HG02571 (cell line): ENCODE measurements around the gene C11orf58.

Experiments
- ATAC-seq: cut with Tn5 transposase; IDR thresholded peaks from one replicate; pipeline ENCODE4 v1.9.1; 2021; ENCODE audit warnings: mild to moderate bottlenecking, moderate library complexity; ENCODE audit not compliant: unreplicated experiment

The C11orf58 gene

GRCh38 chr11:16801288-16801980, 63.0 kb downstream of the C11orf58 start:
- no peak for ATAC-seq

- ATAC-seq, result no peak
Measured at GRCh38 chr11:16804104-16804947, 65.9 kb downstream of the C11orf58 start.

GRCh38 chr11:16805938-16806337, 67.5 kb downstream of the C11orf58 start:
- no peak for ATAC-seq

GRCh38 chr11:16806791-16807190, 68.3 kb downstream of the C11orf58 start:
- no peak for ATAC-seq

GRCh38 chr11:16807306-16807705, 68.9 kb downstream of the C11orf58 start:
- ATAC-seq, result no peak
